ENCODE results near the gene ZNF782.

ZNF782 gene

GRCh38 chr9:96859461-96860198 lies 5.3 kb upstream of the ZNF782 start:
- no peak for TF ChIP-seq CTCF (IDR thresholded peaks at IDR 0.05)
- Histone ChIP-seq H3K4me1 (no peaks in the 10 kb centered on the region), H3K27ac (no peak overlapping the region), H3K36me3 (ENCODE audit: control insufficient read depth, insufficient read depth, low read length) (no peaks in the 10 kb centered on the region), H3K9ac (no peak overlapping the region), H2AFZ (no peak overlapping the region), H3K79me2 (no peaks in the 10 kb centered on the region), H3K4me2 (ENCODE audit: low read length) (no peak overlapping the region), H3K27me3 (ENCODE audit: control insufficient read depth, insufficient read depth, low read length) (no peaks in the 10 kb centered on the region), H3K4me3 (ENCODE audit: low read depth, low read length) (no peak overlapping the region), H3K9me3 (ENCODE audit: control insufficient read depth, low read length) (no peaks in the 10 kb centered on the region)

GRCh38 chr9:96858670-96859069 lies 4.4 kb upstream of the ZNF782 start:
- Histone ChIP-seq H3K27me3 (ENCODE audit: control insufficient read depth, insufficient read depth, low read length) (no peaks in the 10 kb centered on the region), H3K27ac (no peak overlapping the region)
- no peak for TF ChIP-seq CTCF (IDR thresholded peaks at IDR 0.05)

GRCh38 chr9:96858018-96858573 lies 3.8 kb upstream of the ZNF782 start:
- TF ChIP-seq CTCF (IDR thresholded peaks at IDR 0.05), result no peak
- no peaks in the 10 kb centered on the region for H3K27me3 ChIP-seq (ENCODE audit: control insufficient read depth, insufficient read depth, low read length)
- no peak overlapping the region for H3K9ac ChIP-seq
- H2AFZ ChIP-seq, result no peak overlapping the region
- peaks cover 3% of the 10 kb centered on the region for H3K79me2 ChIP-seq
- no peak overlapping the region for H3K27ac ChIP-seq
- H3K4me2 ChIP-seq (ENCODE audit: low read length), result no peak overlapping the region
- H3K4me3 ChIP-seq (ENCODE audit: low read depth, low read length), result no peak overlapping the region
- H3K4me1 ChIP-seq, result no peaks in the 10 kb centered on the region
- no peaks in the 10 kb centered on the region for H3K36me3 ChIP-seq (ENCODE audit: control insufficient read depth, insufficient read depth, low read length)
- no peaks in the 10 kb centered on the region for H3K9me3 ChIP-seq (ENCODE audit: control insufficient read depth, low read length)

More at GRCh38 chr9:96858670-96859069, 4.4 kb upstream of the ZNF782 start:
- Histone ChIP-seq H3K9ac (no peak overlapping the region), H3K9me3 (ENCODE audit: control insufficient read depth, low read length) (no peaks in the 10 kb centered on the region), H2AFZ (no peak overlapping the region), H3K79me2 (no peaks in the 10 kb centered on the region), H3K4me3 (ENCODE audit: low read depth, low read length) (no peak overlapping the region), H3K4me2 (ENCODE audit: low read length) (no peak overlapping the region), H3K4me1 (no peaks in the 10 kb centered on the region), H3K36me3 (ENCODE audit: control insufficient read depth, insufficient read depth, low read length) (no peaks in the 10 kb centered on the region)

GRCh38 chr9:96856363-96857286 lies 2.3 kb upstream of the ZNF782 start:
- peaks cover 3% of the 10 kb centered on the region for H3K79me2 ChIP-seq
- no peak overlapping the region for H3K4me2 ChIP-seq (ENCODE audit: low read length)
- TF ChIP-seq CTCF (IDR thresholded peaks at IDR 0.05), result peak; percentile 66
- no peak overlapping the region for H3K9ac ChIP-seq
- no peak overlapping the region for H2AFZ ChIP-seq
- no peak overlapping the region for H3K4me3 ChIP-seq (ENCODE audit: low read depth, low read length)
- no peaks in the 10 kb centered on the region for H3K27me3 ChIP-seq (ENCODE audit: control insufficient read depth, insufficient read depth, low read length)
- H3K4me1 ChIP-seq, result no peaks in the 10 kb centered on the region
- no peaks in the 10 kb centered on the region for H3K9me3 ChIP-seq (ENCODE audit: control insufficient read depth, low read length)
- H3K36me3 ChIP-seq (ENCODE audit: control insufficient read depth, insufficient read depth, low read length), result no peaks in the 10 kb centered on the region
- H3K27ac ChIP-seq, result no peak overlapping the region

All from parathyroid adenoma (tissue), 2 donors.